ENCODE results near the gene PIF1. TPM values are rescaled to one million over a fixed set of nuclear protein-coding genes. Genes with fewer than 3 reads are reported as not detected.

PIF1 gene, protein sequence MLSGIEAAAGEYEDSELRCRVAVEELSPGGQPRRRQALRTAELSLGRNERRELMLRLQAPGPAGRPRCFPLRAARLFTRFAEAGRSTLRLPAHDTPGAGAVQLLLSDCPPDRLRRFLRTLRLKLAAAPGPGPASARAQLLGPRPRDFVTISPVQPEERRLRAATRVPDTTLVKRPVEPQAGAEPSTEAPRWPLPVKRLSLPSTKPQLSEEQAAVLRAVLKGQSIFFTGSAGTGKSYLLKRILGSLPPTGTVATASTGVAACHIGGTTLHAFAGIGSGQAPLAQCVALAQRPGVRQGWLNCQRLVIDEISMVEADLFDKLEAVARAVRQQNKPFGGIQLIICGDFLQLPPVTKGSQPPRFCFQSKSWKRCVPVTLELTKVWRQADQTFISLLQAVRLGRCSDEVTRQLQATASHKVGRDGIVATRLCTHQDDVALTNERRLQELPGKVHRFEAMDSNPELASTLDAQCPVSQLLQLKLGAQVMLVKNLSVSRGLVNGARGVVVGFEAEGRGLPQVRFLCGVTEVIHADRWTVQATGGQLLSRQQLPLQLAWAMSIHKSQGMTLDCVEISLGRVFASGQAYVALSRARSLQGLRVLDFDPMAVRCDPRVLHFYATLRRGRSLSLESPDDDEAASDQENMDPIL
- total RNA-seq = 6.3 and 8.4 TPM in 2 replicates

DNA sequence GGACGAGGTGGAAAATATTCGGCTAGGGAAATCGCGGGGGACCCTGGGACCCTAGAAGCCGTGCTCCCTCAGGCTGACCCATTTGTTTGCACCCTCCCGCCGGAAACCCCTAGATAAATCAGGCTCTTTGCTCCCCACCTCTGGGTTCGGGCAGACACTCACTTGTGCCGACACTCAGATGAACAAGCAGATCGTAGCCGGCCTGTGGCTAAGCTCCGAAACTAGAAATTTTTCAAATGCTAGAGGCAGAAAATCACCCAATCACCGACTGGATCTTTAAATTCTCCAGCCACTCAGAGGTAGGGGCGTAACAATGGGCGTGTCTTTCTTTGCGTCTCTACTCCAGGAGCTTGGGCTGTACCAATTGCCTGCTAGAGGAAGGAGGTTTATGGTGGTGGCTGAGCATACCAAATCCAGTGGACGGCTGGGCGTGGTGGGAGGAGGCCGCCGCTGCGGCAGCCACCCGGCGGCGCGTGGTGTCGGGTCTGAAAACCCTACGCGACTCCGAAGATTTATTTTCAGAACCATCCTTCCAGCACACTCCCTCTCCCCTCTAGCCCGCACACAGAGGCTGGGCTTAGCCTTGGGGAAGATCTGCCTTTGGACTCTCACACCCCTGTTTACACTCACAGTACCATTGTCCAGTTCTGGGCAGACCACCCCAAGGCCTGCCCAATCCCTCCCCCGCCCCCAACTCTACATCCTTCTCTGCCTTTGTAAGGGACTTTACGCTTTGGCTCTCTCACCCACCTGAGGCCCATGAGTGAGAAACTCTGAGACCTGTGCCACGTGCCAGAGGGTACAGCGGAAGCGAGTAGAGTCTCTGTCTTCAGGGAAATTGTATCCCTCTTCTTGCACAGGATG lies at the start of gene PIF1:
Gene PIF1, minus strand, starts transcription at position 217 of the 864 bp plus-strand sequence. CDS start 1,312 bp downstream, outside the sequence.

DNA sequence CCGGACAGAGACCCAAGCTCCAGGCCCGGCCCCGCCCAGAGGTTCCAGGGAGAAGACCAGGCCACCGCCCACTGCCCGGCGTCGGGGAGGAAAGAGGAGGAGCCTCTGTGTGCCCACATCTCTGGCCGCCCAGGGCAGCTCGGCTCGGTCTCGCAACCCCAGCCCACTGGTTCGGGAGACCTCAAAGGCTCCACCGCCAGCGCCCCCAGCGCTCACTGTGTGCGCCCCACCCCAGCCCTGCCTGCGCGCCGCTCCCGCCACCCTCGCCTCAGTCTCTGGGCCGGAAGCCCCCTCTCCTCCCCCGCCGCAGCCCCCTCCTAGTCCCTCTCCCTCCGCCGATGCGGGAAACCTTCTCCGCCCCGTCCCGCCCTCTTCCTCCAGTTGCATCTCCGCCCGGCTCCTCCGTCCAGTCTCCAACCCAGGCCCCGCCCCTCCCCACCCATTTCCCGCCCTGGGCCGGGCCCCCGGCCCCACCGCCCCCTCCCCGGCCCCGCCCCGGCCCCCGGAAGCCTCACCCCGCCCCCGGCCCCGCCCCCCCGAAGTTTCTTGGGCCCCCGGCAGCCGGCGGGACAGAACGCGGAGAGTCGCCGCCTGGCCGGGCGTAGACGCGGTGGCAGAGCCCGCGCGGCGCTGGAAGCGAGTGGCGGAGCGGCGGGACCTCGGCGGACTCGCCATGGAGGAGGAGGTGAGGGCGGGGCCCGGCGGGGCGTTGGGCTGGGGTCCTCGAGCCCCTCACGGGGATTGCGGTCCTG lies 16.1 kb upstream of the PIF1 start, which contains the start of gene PLEKHO2:
Gene PLEKHO2, plus strand, starts transcription at position 572 of the 752 bp plus-strand sequence. Its CDS starts 102 bp downstream, at position 674.

DNA sequence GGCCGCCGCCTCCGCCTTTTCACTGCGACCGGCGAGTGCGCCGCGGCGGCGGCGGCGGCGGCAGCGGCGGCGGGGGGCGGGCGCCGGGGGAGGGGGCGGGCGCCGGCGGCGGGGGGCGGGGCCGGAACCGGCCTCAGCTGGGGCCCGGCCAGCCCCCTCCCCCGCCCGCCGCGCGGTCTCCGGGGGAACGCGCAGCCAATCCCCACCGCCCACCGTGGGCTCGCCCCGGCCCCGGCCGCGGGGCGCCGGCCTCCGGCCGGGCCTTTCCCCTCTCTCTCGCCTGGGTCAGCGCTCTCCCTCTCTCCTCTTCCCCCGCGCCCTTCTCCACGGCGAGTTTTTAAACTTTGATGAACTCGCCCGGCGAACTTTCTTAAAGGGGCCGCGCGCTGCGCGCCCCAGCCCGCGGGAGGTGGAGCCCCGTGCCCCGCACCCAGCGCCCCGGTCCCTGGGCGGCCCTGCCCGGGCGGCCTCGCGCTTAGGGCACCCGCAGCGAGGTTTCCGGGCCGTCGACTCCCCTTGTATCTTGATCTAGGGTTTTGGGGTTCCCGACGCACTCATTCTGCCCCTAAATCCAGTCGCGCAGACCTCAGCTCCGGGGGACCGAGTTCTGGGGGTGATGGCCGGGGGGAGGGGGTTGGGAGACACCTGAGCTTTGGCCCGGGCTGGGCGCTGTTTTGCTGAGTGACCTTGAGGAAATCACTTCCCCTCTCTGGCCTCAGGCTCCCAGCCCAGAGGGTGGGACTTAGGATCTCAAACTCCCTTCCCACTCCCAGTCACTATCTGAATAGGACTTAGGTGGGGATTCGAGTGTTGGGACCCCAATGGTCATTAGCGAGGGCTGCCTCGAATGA lies 49.7 kb downstream of the PIF1 start, which contains the start of gene RBPMS2:
Gene RBPMS2, minus strand, starts transcription at position 39 of the 851 bp plus-strand sequence. CDS start 270 bp downstream, outside the sequence.

Other genes starting within 250 kb of the PIF1 start
- 0.09 TPM in 1 of 2 replicates, not detected in the other for gene RBPMS2, start 50.1 kb downstream of the PIF1 start, total RNA-seq
- 21.7 and 23.5 TPM in 2 replicates for gene PLEKHO2, start 16.3 kb upstream of the PIF1 start, total RNA-seq
- 1.6 and 2.7 TPM in 2 replicates for gene ANKDD1A, start 86.3 kb upstream of the PIF1 start, total RNA-seq
- 46.3 and 47.3 TPM in 2 replicates for gene SPG21, start 164.3 kb upstream of the PIF1 start, total RNA-seq
- 10.3 and 11.5 TPM in 2 replicates for gene MTFMT, start 204.0 kb upstream of the PIF1 start, total RNA-seq
- gene SLC51B, start 219.7 kb upstream of the PIF1 start, total RNA-seq = not detected in 2 replicates
- 0.09 TPM in 1 of 2 replicates, not detected in the other for gene RASL12, start 242.3 kb upstream of the PIF1 start, total RNA-seq

Data from endothelial cell of coronary artery (primary cell).